GM18505 (cell line): ENCODE data around the gene MED27.
"Not testable (repeated sequence)": the region's sequence is repeated elsewhere in the genome, so short reads cannot be mapped to it uniquely, and the experiment has no call there.

Experiments
- ATAC-seq: cut with Tn5 transposase; IDR thresholded peaks from one replicate; pipeline ENCODE4 v1.9.1; 2021; ENCODE audit not compliant: unreplicated experiment
- POLR2A ChIP-seq: IDR thresholded peaks from 4 replicates; pipeline ENCODE4 v1.6.1; 2011; ENCODE audit warnings: borderline replicate concordance; ENCODE audit not compliant: insufficient read depth, insufficient read length; ENCODE audit errors: extremely low read depth

The MED27 gene

DNA sequence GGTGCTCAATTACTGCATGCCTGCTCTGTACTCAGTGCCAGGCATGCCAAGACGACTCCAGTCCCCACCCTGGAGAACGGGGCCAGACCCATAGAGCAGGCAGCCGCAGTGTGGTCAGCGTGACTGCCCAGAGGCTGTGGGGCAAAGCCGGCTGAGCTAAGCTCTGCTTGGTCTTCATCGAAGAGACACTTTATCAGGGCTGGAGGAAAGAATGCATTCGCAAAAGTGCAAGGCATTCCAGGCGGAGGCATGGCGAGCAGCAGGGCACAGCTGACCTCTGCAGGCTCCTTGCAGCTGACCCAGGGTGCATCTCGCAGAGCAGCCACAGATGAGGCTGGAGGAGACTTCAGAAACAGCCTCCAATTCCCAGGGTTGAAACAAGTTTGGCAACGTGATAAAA is 13.6 kb downstream of the MED27 start:
- TF ChIP-seq POLR2A: no peak
- no peak for ATAC-seq

DNA sequence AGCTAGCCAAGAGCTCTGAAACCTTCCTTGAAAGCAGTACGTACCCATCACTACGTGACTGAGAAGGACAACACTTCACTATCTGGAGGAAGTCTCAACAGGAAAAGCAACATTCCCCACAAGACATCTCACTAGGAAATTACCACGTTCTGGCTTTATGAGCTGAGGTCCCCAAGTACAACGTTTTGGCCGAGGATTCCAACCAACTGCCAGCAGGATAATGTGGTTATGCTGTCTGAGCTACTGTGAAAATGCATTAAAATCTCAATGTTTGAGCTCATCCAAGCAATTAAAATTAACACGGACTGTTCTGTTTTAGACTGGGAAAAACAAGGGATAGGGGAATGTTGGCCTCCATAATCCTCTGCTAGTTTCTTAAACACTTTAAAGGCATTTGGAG is 16.4 kb downstream of the MED27 start:
- no peak for ATAC-seq
- TF ChIP-seq POLR2A: no peak

DNA sequence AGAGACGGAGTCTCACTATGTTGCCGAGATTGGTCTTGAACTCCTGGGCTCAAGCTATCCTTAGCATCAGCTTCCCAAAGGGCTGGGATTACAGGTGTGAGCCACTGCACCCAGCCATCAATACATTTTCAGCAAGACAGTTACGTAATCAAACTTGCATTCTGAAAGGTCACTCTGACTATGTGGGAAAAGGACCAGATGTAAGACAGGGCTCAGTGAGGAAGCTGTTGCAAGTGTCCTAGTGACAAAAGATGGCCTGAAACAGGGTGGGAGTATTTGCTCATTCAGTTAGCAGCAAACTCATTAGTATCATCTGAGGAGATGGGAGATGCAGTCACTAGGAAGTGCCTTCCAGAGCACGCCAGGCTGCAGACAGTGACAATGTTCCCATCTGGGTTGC is 16.9 kb downstream of the MED27 start:
- no peak for TF ChIP-seq POLR2A
- no peak for ATAC-seq

DNA sequence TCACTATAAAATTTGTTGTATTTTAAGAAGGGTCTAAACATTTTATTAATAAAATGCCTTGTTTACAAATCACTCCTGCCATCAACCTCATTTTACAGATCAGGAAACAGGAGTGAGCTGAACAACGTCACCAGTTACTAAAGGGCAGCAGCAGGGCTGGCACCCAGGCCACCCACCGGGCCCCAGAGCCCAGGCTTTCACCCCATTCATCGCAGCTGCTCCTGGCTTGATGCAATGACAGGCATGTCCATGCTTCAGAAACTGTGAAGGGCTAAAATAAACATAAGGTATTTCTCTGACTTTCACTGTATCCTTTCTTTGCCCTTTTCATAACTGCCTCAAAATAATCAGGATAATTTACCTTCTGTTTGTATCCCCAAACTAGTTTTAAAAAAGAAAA is 18.1 kb downstream of the MED27 start:
- no peak for ATAC-seq
- TF ChIP-seq POLR2A: no peak

DNA sequence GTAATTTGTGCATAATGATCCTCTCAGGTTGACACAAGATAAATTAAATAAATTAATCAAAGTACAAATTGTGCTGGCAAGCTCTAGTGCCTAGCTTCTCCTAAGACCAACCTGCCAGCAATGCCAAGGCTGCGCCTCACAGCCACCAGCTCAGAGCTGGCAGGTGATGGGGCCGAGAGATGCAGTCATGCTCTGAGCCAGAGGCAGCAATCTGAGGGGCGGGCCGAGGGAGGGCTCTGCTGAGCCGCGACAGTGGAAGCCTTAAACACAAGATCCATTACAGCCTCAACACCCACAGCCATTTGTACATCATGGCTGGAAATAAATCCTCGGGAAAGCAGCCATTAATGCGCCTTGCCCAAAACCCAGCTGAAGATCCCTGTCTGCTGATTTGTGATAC is 20.3 kb downstream of the MED27 start:
- ATAC-seq: no peak
- no peak for TF ChIP-seq POLR2A

DNA sequence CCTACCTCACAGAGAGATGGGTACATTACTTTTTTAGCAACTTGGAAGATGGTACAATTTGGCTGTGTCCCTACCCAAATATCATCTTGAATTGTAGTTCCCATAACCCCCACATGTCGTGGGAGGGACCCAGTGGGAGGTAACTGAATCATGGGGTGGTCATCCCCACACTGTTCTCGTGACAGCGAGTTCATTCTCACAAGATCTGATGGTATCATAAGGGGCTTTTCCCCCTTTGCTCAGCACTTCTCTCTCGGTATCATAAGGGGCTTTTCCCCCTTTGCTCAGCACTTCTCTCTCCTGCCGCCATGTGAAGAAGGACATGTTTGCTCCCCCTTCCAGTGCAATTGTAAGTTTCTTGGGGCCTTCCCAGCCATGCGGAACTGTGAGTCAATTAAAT is 21.4 kb downstream of the MED27 start:
- not testable (repeated sequence) for ATAC-seq

DNA sequence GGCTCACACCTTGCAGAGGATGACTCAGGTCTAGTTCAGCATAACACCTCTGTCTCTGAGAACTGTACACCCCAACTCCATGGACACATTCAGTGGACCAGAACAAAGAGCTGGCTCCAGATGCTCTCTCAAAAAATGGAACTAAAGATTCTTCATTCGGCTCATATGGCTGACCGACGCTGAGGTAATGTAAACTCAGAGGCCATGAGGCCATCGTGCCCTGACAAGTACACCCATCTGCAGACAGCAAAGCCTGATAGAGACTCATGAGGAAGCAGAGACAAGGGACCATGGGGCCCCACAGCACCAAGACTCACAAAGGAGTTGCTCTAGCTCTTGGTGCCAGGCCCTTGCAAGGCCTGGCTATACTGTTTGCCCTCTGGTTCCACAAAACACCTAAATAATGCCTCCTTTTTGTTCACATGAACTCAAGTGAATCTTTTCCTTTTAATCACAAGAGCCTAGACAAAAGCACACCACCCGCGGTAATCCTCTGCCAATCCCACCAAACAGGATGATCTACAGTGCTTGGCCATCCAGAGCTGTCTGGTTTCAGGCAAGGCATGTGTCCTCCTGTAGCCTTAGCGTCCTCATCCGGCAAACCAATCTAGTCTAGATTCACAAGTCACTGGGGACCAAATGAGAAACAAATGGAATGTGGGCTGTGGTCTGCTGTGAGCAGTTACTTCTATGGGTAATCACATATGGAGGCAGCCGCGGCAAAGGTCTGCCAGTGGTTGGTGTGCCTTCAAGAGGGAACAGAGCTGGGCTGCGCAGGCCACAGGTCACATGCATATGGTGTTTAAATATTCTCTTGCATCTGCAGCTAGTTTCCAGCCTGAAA is 22.7 kb downstream of the MED27 start:
- TF ChIP-seq POLR2A: no peak
- ATAC-seq: no peak

DNA sequence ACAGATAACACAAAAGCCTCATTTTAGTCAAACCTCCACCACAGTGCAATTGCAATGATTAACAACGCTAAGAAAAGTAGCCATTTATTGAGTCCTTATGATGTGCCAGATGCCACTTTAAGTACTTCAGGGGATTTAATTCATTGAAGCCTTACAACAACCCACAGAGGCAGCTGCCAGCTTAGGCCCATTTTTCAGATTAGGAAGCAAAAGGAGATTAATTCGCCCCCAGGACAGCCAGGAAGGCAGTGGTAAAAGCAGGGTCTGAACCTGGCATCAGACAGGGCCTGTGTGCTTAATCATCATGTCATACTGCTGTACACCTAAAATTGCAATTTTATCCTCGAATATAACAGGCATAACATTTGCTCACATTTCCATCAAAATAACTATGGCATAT is 23.9 kb downstream of the MED27 start:
- TF ChIP-seq POLR2A: no peak
- no peak for ATAC-seq

DNA sequence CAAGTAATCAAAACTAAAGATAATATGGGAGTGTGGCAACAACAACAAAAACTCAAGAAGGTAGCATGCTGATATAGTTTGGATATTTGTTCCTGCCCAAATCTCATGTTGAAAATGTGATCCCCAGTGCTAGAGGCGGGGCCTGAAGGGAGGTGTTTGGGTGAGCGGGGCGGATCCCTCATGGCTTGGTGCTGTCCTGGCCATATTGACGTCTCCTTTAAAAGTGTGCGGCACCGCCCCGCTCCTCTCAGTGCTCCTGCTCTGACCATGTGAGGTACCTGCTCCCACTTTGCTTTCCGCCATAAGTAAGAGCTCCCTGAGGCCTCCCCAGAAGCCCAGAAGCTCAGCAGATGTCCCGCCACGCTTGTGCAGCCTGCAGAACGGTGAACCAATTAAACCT is 25.6 kb downstream of the MED27 start:
- no peak for TF ChIP-seq POLR2A

DNA sequence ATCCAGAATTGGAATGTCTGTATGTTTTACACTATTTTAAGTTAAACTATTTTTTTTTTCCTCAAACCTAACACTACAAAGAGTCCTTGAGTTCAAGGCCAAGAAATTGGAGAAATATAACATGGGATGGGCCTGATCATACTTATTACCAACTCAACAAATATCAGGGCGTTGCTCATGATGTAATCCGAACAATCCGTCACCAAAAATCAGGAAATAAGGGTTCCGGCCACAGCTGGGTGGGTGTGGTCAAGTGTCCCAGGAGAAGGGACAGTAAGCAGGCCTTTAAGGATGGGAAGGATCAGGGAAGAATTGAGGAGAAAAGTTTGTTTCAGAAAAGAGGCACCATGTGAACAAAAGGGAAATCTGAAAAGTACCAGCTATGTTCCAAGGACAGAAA is 29.8 kb downstream of the MED27 start:
- TF ChIP-seq POLR2A: no peak
- ATAC-seq: no peak

More for the DNA sequence above, 25.6 kb downstream of the MED27 start:
- ATAC-seq: no peak

DNA sequence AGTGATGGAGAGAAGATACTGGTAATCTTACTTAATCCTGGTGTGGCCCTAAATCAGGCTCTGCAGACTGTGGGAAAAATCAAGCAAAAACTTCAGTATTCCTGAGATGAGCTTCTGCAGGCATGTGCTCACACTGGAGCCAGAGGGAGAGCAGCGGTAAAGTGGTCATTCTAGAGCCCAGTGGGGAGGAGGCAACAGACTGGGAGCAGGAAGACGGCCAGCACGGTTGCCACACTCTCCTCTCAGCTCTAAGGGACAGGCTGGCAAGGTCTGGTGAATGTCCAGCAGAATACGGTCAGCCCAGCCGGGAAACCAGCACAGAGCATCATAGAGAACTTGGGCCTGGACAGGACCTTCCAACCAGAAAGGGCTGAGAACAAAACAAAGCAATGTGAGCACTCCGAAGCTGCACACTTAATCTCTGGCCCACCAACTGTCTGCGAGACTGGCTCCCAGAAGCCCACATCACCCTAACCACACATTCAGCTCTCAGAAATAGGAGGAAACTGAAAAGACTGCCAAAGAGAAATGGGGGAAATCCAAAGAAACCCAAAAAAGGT is 30.3 kb downstream of the MED27 start:
- ATAC-seq: no peak
- no peak for TF ChIP-seq POLR2A

DNA sequence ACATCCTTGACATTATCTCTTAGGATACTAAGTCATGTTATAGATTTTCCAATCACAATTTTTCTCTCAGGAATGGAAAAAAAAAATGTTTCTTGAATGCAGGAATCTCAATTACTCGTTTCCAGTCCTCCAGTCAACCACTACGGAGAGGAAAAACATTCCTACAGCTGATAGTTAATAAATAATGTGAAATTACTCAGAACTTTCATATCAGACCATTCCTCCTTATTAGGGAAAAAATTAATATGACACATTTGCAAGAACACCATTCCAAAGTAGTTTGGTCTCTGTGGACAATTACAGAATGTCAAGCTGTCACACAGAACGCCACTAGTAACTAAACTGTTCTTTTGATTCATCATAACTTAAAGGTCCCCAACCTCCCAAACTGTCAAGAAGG is 31.5 kb downstream of the MED27 start:
- no peak for ATAC-seq
- TF ChIP-seq POLR2A: no peak

DNA sequence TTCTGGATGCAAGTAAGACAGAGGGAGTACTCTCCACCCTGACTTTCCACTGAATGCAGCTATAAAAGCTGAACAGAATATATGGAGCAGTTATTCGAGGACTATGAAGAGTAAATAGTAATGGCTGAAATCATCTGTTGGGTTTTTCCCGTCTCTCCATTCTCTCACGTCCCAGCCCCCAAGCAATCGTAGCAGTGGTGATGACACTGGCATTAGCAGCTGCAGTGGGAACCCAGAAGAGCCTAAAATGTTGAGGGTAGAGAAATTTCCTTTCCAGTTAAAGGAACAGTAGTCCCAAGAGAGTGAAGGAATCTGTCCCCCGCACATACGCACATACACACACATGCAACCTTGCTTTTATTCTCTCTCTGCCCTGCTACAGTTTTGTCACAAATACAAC is 33.2 kb downstream of the MED27 start:
- no peak for ATAC-seq
- no peak for TF ChIP-seq POLR2A

DNA sequence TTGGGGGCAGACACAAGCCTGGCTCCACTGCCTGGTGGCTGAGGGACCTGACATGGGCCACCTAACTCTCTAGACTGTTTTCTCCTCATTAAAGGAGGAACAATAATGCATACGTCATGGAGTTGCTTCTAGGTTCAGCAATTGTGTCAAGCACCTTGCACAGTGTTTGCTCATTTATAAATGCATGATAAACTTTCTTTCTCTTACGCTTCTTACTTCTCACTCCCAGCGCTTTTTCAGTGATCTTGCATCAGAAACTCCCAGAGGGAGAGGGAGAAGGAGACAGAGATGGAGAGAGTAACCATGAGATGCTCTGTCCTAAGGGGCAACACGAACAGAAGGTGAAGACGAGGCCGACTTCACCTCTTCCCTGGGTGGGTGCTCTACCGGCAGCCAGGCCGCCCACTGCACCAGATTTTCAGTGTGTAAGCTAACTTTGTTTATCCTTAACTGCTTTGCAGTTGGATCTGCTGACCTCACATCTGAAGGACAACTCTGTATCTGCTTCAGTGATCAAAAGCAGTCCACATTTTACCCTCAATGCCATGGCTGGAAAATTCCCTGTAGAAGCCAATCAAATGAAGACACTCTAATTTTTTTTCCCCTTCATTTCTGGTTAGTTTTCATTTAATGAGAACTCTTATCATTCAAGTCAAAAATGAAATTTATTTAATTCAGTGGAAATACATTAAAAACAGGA is 35.3 kb downstream of the MED27 start:
- no peak for TF ChIP-seq POLR2A

DNA sequence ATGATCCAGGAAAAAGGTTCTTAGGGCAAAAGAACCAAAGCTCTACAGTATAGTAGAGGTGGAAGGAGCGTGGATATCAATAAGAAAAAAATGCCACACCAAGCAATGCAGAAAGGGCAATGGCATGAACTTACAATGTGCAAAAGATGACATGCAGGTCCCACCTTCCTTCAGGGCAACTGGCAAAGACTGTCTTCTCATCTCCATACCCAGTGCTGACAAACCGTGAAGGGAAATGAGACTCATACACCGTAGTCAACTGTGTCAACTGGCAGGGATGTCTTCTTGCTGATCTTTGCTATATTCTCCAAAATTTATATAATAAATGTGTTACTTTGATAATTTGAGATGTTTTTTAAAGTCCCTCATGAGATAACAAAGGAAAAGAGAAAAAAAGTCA is 36.0 kb downstream of the MED27 start:
- TF ChIP-seq POLR2A: no peak
- no peak for ATAC-seq

More for the DNA sequence above, 35.3 kb downstream of the MED27 start:
- ATAC-seq: no peak

DNA sequence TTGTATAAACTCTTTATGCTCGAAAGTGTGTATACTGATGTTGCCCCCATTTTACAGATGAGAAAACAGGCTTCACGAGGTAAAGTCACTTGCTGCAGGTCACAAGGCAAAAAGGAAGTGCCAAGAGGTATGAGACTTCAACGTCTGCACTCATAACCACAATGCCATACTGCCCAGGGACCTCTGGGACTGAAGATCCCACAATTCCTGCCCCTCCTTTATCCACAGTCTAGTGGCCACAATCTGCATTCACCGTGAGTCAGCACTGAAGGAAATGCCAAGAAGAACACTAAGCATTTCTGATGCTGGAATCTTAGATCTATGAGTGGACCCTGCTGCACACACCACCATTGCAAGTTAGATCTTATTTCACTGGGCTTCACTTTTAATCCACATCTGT is 37.3 kb downstream of the MED27 start:
- no peak for ATAC-seq
- no peak for TF ChIP-seq POLR2A
